Skeletal muscle cell (primary cell): ENCODE results near the gene SYTL3.

ENCODE experiments used
- DNase-seq: peaks from one replicate; pipeline ENCODE4 v3.0.0-alpha.2; 2010; ENCODE audit warnings: low read depth
- H3K4me3 ChIP-seq: 2 replicates; pipeline ENCODE4 v1.5.1; 2011; ENCODE audit warnings: low read depth, mild to moderate bottlenecking, control low read depth, low read length, moderate library complexity

SYTL3 gene

GRCh38 chr6:158711264-158711663 is 61.4 kb downstream of the SYTL3 start:
- H3K4me3 ChIP-seq: no peak overlapping the region
- no peak for DNase-seq

- no peak overlapping the region for H3K4me3 ChIP-seq
- no peak for DNase-seq
These were observed 63.6 kb downstream of the SYTL3 start for GRCh38 chr6:158713469-158713868.

GRCh38 chr6:158714706-158715105 is 64.9 kb downstream of the SYTL3 start:
- no peak for DNase-seq
- H3K4me3 ChIP-seq: no peak overlapping the region

- no peak for DNase-seq
- H3K4me3 ChIP-seq: no peak overlapping the region
These were observed 65.8 kb downstream of the SYTL3 start for GRCh38 chr6:158715330-158716311.

- no peak for DNase-seq
- H3K4me3 ChIP-seq: no peak overlapping the region
These were observed 67.8 kb downstream of the SYTL3 start for GRCh38 chr6:158717341-158718330.

- no peak for DNase-seq
- no peak overlapping the region for H3K4me3 ChIP-seq
These were observed 68.7 kb downstream of the SYTL3 start for GRCh38 chr6:158718461-158719046.

GRCh38 chr6:158722176-158722729 is 72.4 kb downstream of the SYTL3 start:
- H3K4me3 ChIP-seq: no peak overlapping the region
- no peak for DNase-seq

- H3K4me3 ChIP-seq: no peak overlapping the region
- no peak for DNase-seq
These were observed 75.8 kb downstream of the SYTL3 start for GRCh38 chr6:158725704-158726103.

GRCh38 chr6:158729906-158730540 is 80.2 kb downstream of the SYTL3 start:
- DNase-seq: no peak
- no peak overlapping the region for H3K4me3 ChIP-seq

GRCh38 chr6:158730541-158730907 is 80.7 kb downstream of the SYTL3 start:
- DNase-seq: no peak
- no peak overlapping the region for H3K4me3 ChIP-seq

GRCh38 chr6:158735009-158735408 is 85.2 kb downstream of the SYTL3 start:
- no peak overlapping the region for H3K4me3 ChIP-seq
- DNase-seq: no peak

- DNase-seq: no peak
- no peak overlapping the region for H3K4me3 ChIP-seq
These were observed 87.3 kb downstream of the SYTL3 start for GRCh38 chr6:158737082-158737709.

- DNase-seq: peak; percentile 18
- H3K4me3 ChIP-seq: no peak overlapping the region
These were observed 88.1 kb downstream of the SYTL3 start for GRCh38 chr6:158737710-158738615.

GRCh38 chr6:158739673-158740072 is 89.8 kb downstream of the SYTL3 start:
- DNase-seq: no peak
- H3K4me3 ChIP-seq: no peak overlapping the region

- H3K4me3 ChIP-seq: no peak overlapping the region
- no peak for DNase-seq
These were observed 93.3 kb downstream of the SYTL3 start for GRCh38 chr6:158743033-158743651.

GRCh38 chr6:158744986-158745430 is 95.2 kb downstream of the SYTL3 start:
- no peak overlapping the region for H3K4me3 ChIP-seq
- no peak for DNase-seq

- H3K4me3 ChIP-seq: no peak overlapping the region
- DNase-seq: no peak
These were observed 101.4 kb downstream of the SYTL3 start for GRCh38 chr6:158751224-158751623.
